Endometrial microvascular endothelial cells (primary cell): ENCODE measurements around the gene ZNF670. TPM values are rescaled to one million over a fixed set of nuclear protein-coding genes. Genes with fewer than 3 reads are reported as not detected.
"Not testable (repeated sequence)": the region's sequence is repeated elsewhere in the genome, so short reads cannot be mapped to it uniquely, and the experiment has no call there.

Experiments
- in situ Hi-C: cut with HindIII; loops from 2 replicates; pipeline ENCODE4 v1.10.0; 2017; ENCODE audit warnings: low sequenced_read_pairs, low pct_unique_long_range_greater_than_20kb; ENCODE audit errors: inconsistent ontology term
- total RNA-seq: library from RNA; depleted of rRNA; stranded (reverse); fragments of >200 nt; gene quantifications from one replicate; pipeline ENCODE4 v1.2.3, GENCODE V29; 2015; ENCODE audit errors: inconsistent ontology term

The ZNF670 gene
- total RNA-seq, 1 donor from 2014 or later = 1.8 TPM

DNA sequence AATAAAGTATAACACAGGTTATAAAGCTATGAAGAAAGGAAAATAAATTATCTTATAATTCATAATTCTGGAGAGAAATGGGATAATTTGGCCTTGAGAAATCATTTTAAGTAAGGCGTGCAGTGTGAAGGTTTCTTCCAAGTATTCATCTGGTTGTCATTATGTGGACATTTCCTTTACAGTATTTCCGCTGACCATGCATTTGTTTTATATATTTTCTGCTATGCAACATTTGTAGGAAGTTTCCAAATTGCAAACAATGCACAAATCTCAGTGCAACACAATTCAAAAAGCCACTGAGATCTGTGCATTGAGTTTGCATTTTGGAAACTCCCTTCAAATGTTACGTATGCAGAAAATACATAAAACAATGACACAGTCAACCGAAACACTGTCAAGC is 17.8 kb downstream of the ZNF670 start:
- in situ Hi-C loops = no loop called here

DNA sequence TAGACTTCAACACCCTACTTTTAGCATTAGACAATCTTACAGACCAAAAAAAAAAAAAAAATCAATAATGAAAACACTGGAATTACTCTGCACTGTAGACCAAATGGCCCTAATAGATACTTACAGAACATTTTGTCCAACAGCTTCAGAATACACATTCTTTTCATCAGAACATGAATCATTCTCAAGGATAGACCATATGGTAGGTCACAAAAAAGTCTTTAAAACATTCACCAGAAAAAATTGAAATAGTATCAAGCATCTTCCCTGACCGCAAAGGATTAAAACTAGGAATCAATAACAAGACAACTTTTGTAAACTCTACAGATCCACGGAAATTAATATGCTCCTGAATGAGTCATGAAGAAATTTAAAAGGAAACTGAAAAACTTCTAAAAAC is 22.5 kb downstream of the ZNF670 start:
- in situ Hi-C loops = no loop called here

DNA sequence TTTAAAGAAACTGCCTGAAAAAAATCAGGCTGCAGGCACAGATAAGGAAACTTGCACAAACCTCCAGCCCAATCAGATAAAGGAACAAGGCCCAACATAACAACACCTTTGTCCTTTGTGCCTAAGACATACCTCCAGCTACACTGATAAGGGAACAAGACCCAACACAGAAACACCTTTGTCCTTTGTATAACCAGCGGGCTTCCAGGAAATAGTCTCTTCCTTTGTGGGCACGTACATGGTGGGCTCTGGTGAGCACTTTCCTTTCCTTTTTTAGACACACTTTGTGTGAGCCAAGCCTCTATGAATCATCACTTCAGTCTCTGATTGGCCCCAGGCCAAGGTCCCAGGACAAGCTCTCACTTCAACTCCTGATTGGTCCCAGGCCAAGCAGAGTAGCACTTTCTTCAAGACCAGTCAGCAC is 23.6 kb downstream of the ZNF670 start:
- in situ Hi-C loops = no loop called here

DNA sequence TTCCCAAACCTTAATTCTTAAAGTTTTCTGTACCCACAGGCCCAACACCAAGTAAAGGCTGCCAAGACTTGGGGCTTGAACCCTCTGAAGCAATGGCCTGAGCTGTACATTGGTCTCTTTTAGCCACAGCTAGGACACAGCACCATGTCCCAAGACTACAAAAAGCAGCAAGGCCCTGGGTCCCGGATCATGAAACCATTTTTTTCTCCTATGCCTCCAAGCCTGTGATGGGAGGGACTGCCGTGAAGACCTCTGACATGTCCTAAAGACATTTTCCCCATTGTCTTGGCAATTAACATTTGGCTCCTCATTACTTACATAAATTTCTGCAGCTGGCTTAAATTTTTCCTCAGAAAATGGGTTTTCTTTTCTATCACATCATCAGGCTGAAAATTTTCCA is 30.9 kb downstream of the ZNF670 start:
- in situ Hi-C loops = no loop called here

DNA sequence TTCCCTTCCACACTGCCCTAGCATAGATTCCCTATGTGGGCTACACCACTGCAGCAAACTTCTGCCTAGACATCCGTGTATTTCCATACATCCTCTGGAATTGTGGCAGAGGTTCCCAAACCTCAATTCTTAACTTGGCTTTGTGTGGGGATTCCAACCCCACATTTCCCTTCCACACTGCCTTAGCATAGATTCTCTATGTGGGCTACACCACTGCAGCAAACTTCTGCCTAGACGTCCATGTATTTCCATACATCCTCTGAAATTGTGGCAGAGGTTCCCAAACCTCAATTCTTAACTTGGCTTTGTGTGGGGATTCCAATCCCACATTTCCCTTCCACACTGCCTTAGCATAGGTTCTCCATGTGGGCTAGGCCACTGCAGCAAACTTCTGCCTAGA is 31.4 kb downstream of the ZNF670 start:
- in situ Hi-C loops = no loop called here

DNA sequence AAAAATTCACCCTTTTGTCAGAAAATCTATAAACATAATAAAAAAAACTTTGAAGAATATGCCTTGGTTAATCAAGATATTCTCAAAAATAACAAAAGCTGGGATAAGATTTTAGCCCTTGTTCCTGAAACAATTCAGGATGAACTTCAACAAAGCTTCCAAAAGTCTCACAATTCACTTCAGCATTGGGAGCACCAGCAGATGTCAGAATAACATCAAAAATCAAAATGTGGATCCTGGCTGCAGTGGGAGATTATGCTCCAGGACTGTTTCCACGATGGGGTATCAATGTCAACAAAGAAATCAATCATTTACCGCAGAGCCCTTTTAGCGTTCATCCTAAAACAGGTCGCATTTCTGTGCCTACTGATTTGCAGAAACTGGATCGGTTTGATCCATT is 35.2 kb downstream of the ZNF670 start:
- in situ Hi-C loops = no loop called here

DNA sequence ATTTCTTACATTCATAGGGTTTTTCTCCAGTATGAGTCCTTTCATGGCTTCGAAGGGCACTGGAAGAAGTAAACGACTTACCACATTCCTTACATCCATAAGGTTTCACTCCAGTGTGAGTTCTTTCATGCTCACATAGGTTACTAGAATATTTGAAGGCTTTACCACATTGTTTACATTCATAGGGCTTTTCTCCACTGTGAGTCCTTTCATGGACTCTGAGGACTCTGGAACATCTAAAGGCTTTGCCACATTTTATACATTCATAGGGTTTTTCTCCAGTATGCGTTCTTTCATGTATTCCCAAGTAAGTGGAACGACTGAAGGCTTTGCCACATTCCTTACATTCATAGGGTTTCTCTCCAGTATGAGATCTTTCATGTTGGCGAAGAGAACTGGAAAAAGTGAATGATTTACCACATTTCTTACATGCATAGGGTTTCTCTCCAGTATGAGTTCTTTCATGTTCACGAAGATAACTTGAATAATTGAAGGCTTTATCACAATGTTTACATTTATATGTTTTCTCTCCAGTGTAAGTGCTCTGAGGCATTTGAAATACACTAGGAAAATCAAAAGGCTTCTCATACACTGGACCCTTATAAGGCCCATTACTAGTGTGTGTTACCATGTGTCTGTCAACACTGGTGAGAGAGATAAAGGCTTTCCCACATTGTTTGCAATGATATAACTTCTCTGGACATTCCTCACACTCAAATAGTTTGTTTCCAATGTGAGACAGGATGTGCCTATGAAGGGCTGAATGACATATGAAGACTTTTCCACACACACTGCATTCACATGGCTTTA is 40.9 kb downstream of the ZNF670 start:
- in situ Hi-C loops = no loop called here

DNA sequence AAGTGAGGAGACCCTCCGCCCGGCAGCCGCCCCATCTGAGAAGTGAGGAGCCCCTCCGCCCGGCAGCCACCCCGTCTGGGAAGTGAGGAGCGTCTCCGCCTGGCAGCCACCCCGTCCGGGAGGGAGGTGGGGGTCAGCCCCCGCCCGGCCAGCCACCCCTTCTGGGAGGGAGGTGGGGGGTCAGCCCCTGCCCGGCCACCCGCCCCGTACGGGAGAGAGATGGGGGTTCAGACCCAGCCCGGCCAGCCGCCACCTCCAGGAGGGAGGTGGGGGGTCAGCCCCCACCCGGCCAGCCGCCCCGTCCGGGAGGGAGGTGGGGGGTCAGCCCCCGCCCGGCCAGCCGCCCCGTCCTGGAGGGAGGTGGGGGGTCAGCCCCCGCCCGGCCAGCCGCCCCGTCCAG is 46.3 kb downstream of the ZNF670 start:
- in situ Hi-C loops = not testable (repeated sequence)

Other genes starting within 250 kb of the ZNF670 start
- gene AHCTF1, start 146.9 kb downstream of the ZNF670 start, total RNA-seq = 26.5 TPM
- gene ZNF695, start 70.8 kb downstream of the ZNF670 start, total RNA-seq = 5.0 TPM
- 9.9 TPM for gene ZNF669, start 25.5 kb upstream of the ZNF670 start, total RNA-seq
- 10.2 TPM for gene ZNF124, start 93.2 kb upstream of the ZNF670 start, total RNA-seq
- not detected for gene VN1R5, start 177.3 kb upstream of the ZNF670 start, total RNA-seq